ENCODE results near the gene P2RX5.

- TF ChIP-seq POLR2AphosphoS5 (IDR thresholded peaks at IDR 0.05; ENCODE audit: borderline replicate concordance, low read depth, low read length) (no peak), EZH2 (IDR thresholded peaks at IDR 0.05) (no peak), FOXP2 (optimal IDR thresholded peaks at IDR 0.05; ENCODE audit: control extremely low read depth, extremely low read length, insufficient read depth) (no peak)
Measured at GRCh38 chr17:3745071-3745470, 49.1 kb upstream of the P2RX5 start.
